CD1c-positive myeloid dendritic cell (primary cell): ENCODE data around the gene BAIAP2L1.
A peak's percentile ranks its signal among the peaks of the same experiment; 100 is the strongest.
"Not testable (repeated sequence)": the region's sequence is repeated elsewhere in the genome, so short reads cannot be mapped to it uniquely, and the experiment has no call there.

ENCODE experiments used
- DNase-seq: peaks from one replicate; pipeline ENCODE4 v3.0.0-alpha.2; 2016; ENCODE audit errors: extremely low spot score

BAIAP2L1 gene, protein sequence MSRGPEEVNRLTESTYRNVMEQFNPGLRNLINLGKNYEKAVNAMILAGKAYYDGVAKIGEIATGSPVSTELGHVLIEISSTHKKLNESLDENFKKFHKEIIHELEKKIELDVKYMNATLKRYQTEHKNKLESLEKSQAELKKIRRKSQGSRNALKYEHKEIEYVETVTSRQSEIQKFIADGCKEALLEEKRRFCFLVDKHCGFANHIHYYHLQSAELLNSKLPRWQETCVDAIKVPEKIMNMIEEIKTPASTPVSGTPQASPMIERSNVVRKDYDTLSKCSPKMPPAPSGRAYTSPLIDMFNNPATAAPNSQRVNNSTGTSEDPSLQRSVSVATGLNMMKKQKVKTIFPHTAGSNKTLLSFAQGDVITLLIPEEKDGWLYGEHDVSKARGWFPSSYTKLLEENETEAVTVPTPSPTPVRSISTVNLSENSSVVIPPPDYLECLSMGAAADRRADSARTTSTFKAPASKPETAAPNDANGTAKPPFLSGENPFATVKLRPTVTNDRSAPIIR

DNA sequence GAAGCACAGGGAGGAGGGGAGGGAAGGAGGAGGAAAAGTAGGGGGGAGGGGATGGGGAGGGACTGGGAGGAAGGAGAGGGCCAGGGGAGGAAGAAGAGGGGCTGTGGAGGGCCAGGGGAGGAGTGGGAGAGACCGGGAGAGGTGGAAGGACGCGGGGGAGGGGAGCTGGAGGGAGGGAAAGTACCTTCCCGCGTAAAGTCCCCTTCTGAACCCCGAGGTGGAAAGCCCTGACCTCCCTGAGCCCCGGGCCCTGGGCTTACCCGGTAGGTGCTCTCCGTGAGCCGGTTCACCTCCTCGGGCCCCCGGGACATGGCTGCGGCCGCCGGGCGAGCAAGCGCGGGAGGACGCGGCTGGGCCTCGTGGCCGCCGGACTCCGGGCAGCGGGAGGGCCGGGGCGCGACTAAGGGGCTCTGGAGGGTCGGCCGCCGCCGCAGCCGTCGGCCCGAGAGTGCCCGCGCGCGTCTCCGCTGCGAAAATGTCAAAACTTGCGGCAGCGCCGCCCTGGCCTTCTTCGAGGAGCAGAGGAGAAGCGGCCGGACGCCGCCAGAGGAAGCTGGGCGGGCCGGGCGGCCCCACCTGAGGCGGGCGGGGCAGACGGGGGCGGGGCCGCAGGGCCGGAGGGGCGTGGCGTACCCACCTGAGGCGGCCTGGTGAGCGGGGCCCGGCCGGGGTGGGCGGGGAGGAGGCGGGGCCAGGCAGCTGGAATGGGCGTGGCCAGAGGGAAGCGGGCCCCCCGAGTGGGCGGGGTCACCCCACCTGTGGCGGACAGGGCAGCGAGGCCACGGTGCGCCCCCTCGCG, at the start of gene BAIAP2L1:
Gene BAIAP2L1, minus strand, starts transcription at position 549 of the 799 bp plus-strand sequence. Its CDS starts 238 bp downstream, at position 311.
- DNase-seq: peak; percentile 23

DNA sequence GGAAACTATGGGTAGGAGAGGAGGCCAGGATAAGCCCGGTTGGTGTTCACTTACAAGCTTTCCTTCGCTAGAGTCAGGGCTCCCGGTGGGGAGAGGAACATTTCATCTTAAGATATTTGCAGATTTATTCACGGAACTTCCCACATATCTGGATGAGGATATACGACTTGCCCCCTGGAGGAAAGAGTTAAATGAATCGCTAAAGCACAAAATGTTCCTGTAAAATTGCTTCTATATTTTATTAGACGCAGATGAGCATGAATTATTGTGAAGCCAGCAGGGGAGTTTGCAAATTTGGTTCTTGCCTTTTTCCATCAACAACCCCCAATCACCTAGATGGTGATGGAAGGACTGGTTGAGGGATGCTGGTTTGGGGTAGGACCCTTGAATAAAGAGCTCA, 47.9 kb upstream of the BAIAP2L1 start:
- no peak for DNase-seq

DNA sequence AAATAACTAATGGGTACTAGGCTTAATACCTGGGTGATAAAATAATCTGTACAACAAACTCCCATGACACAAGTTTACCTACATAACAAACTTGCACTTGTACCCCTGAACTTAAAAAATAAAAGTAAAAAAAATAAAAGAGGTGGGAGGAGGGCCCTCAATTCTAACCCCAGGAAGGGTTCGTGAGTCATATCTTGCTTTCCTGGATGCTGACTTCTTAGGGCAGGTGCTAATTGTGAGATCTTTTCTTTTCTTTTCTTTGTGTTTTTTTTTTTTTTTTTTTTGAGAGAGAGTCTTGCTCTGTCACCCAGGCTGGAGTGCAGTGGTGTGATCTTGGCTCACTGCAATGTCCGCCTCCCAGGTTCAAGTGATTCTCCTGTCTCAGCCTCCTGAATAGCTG, 40.1 kb upstream of the BAIAP2L1 start:
- DNase-seq: not testable (repeated sequence)

DNA sequence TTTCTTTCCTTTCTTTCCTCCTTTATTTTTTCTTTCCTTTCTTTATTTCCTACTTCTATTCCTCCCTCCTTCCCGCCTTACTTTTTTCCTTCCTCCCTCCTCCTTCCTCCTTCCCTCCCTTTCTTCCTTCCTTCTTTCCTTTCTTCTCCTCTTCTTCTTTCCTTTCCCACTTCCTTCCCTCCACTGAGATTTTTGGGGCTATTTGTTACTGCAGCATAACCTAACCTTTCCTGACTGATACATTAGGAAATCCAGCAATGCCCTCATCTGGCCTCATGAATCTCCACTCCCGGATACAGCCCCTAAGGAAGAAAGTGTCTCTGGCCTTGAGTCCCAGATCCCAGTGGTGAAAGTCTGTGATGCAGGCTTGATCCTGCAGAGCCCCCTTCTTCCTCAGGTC, 38.6 kb upstream of the BAIAP2L1 start:
- DNase-seq: no peak

DNA sequence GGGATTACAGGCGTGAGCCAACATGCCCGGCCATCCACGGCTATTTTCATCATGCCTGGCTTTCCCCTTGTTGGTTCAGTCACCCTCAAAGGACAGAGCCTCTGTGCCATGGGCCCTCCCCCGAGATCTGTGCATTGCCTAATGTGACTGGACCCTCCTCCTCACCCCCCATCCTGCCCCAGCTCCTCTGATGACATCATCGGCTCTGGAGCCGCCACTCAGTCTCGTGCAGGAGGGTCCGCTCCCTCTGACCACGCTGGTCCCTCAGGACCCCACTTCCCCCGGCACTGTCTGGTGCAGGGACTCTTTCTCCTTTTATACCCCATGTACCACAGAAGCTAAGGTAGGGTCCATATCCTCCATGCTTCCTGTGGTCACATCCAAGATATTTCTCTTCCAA, 33.2 kb upstream of the BAIAP2L1 start:
- no peak for DNase-seq

DNA sequence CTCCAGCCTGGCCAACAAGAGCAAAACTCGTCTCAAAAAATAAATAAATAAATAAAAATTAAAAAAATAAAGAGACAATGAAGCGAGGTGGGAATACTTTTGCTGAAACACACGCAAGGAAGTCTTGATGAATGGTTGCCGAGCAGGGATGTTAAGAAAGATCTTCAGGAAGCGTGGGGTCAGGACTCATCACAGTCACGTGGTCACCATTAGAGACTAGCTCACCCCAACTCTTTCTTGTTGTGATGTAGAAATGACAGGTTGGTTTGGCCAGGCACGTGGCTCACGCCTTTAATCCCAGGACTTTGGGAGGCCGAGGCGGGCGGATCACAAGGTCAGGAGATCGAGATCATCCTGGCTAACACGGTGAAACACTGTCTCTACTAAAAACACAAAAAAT, 28.9 kb upstream of the BAIAP2L1 start:
- no peak for DNase-seq

DNA sequence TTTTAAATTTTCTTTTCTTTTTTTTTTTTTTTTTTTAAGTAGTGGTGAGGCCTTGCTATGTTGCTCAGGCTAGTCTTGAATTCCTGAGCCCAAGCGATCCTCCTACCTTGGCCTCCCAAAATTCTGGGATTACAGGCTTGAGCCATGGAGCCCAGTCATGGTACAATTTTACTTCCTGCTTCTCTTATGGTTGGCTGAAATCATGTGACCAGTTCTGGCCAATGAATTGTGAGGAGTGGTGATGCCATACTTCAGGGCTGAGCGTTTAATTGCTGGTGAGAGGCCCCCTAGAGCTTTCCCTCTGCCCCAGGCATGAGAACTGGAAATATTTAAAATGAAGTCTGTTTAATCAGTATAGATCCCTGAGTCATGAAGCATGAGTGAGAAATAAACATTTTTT, 22.2 kb upstream of the BAIAP2L1 start:
- DNase-seq: no peak

DNA sequence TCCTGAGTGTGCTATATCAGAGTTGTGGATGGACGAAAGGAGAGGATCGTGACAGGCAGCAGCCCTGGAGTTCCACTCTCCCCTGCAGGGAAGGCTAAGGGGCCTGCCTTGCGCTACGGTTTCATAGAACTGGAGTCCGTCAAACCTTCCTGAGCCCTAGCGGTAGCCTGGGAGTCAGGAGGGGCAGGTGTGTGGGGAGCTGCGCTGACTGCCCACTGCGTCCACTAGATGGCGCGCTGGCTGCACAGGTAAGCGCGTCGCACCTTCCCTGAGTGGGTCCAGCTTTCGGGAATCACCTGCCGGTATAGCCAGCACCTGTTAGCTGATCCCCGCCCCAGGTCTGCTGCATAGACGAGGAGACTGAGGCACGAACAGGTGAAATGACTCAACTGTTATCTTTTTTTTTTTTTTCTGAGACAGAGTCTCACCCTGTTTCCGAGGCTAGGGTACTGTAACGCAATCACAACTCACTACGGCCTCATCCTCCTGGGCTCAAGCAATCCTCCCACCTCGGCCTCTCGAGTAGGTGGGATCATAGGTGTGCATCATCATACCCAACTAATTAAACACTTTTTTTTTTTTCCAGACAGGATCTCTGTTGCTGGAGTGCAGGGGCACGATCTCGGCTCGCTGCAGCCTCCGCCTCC, 20.2 kb upstream of the BAIAP2L1 start:
- peak; percentile 22 for DNase-seq

DNA sequence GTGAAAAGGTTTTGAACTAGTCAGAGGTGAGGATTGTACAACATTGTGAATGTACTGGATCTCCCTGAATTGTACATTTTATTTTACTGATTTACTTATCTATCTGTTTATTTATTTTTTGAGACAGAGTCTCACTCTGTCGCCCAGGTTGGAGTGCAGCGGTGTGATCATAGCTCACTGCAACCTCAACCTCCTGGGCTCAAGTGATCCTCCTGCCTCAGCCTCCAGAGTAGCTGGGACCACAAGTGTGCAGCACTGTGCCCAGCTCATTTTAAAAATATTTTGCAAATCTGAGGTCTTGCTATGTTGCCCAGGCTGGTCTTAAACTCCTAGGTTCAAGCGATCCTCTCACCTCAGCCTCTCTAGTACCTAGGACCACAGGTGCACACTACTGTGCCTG, 19.1 kb upstream of the BAIAP2L1 start:
- DNase-seq: not testable (repeated sequence)

DNA sequence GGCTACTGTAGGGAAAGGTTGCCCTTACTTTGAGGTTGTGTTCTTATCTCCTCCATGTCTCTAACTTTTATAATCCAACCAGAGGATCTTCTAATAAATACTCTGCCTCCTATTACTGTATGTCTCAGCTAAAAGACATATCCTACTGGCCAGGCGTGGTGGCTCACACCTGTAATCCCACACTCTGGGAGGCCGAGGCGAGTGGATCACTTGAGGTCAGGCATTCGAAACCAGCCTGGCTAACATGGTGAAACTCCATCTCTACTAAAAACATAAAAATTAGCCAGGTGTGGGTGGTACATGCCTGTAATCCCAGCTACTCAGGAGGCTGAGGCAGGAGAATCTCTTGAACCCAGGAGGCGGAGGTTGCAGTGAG, 18.4 kb upstream of the BAIAP2L1 start:
- DNase-seq: not testable (repeated sequence)

DNA sequence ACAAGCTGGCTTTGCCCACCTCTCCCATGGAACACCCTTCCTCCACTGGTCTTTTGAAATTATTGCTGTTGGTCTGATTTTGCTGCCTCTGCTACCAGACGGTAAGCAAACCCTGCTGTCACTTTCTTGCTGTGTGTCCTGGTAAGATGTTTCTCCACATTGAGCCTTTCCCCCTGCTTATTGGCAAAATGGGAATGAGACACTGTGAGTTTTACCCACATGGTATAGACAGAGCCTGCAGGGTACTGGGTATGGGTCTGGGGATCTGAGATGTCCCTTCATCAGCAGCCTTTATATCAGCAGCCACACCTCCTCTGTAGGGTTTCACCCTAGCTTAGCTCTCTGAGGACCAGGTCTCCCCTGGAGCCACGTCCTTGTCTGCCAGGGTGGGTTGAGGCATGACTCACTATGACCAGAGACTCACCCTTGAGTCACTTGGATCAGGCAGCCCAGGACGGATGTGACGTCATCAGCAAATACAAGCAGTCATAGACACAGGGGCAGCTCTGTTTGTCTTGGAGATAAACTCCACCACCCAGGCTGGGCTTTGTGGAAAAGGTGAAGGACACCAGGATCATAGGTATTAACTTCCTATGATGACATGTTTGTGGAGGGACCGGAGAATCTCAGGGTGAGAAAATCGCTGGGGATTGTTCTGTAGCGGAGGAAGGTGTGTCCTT, 17.9 kb upstream of the BAIAP2L1 start:
- peak; percentile 32 for DNase-seq

DNA sequence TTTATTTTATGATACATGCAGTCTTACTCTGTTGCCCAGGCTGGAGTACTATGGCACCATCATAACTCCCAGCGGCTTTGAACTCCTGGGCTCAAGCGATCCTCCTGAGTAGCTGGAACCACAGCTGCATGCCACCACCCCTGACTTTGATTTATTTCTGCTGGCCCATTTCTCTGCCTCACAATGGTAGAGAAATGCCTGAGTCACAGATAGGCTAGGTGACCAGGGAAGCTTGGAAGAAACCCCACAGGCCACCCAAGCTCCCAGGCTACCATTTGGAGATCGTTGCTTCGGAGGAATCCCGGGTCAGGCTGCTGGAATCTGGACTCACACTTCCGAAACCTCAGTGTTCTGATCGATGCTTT, 17.4 kb upstream of the BAIAP2L1 start:
- DNase-seq: no peak

DNA sequence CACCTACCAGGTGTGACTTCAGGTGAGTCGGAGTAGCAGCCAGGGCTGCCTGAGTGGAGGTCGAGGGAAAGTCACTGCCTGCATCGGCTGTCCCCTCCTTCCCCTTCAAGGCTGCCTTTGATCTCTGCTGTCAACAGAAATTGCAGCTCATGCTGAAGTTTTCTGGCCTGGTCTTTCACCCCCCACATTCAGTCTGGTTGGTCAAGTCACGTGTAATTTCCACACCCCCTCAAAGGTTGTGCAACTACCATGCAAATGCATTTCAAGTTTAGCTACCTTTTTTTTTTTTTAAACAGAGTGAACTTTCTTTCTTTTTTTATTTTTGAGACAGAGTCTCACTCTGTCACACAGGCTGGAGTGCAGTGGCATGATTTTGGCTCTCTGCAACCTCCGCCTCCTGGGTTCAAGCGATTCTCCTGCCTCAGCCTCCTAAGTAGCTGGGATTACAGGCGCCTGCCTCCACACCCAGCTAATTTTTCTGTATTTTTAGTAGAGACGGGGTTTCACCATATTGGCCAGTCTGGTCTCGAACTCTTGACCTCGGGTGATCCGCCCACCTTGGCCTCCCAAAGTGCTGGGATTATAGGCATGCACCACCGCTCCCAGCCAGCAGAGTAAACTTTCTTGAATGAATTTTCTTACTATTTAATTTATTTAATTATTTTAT, 16.8 kb upstream of the BAIAP2L1 start:
- peak; percentile 20 for DNase-seq

DNA sequence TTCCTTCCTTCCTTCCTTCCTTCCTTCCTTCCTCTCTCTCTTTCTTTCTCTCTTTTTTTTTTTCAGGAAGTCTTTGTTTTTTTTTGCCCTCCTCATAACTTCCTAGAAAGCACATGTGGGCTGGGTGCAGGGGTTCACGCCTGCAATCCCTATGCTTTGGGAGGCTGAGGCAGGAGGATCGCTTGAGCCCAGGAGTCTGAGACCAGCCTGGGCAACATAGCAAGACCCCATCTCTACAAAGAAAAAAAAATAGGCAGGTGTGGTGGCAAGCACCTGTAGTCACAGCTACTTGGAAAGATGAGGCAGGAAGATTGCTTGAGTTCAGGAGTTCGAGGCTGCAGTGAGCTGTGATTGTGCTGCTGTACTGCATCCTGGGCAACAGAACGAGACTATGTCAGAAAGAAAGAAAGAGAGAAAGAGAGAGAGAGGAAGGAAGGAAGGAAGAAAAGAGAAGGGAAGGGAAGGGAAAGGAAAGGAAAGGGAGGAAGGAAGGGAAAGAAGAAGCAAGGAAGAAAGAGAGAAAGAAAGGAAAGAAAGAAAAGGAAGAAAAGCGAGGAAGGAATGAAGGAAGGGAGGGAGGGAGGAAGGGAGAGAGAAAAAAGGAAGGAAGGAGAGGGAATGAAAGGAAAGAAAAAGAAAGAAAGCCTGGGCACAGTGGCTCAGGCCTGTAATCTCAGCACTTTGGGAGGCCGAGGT, 13.5 kb upstream of the BAIAP2L1 start:
- DNase-seq: no peak

DNA sequence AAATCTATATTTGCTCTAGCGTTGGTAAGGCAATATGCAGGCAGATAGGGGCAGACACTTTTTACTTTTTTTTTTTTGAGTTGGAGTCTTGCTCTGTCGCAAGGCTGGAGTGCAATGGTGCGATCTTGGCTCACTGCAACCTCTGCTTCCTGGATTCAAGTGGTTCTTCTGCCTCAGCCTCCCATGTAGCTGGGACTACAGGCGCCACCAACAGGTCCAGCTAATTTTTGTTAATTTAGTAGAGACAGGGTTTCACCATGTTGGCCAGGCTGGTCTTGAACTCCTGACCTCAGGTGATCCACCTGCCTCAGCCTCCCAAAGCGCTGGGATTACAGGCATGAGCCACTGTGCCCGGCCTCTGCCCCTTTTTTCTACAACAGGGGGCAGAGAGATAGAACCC, 12.8 kb upstream of the BAIAP2L1 start:
- DNase-seq: not testable (repeated sequence)

DNA sequence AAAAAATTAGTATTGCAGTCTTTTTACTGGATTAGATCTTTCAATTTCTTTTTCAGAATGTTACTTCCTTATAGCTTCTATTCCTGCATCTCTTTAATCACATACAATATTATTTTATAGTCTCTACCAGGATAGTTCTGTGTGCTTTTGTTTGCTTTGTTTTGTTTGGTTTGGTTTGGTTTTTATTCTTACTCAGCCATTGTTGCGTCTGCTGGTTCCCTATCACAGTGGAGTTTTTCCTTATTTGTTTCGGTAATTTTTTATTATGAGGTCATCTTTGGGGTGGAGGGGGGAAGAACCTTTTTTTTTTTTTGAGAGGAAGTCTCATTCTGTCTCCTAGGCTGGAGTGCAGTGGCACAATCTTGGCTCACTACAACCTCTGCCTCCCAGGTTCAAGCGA, 9.0 kb upstream of the BAIAP2L1 start:
- no peak for DNase-seq

DNA sequence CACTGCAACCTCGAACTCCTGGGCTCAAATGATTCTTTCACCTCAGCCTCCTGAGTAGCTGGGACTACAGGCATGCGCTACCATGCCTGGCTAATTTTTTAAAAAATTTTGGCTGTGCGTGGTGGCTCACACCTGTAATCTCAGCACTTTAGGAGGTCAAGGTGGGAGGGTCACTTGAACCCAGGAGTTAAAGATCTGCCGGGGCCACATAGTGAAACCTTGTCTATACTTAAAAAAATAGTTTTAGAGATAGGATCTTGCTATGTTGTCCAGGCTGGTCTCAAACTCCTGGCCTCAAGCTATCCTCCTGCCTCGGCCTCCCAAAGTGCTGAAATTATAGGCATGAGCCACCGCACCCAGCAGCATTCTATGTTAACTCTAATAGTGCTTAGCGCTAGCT, 7.3 kb upstream of the BAIAP2L1 start:
- not testable (repeated sequence) for DNase-seq

DNA sequence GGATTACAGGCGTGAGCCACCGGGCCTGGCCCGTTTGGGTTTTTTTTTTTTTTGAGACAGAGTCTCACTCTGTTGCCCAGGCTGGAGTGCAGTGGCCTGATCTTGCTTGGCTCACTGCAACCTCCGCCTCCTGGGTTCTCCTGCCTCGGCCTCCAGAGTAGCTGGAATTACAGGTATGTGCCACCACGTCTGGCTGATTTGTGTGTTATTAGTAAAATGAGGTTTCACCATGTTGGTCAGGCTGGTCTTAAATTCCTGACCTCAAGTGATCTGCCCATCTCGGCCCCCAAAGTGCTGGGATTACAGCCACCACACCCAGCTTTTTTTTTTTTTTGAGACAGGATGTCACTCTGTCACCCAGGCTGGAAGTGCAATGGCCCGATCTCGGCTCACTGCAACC, 5.9 kb upstream of the BAIAP2L1 start:
- no peak for DNase-seq

DNA sequence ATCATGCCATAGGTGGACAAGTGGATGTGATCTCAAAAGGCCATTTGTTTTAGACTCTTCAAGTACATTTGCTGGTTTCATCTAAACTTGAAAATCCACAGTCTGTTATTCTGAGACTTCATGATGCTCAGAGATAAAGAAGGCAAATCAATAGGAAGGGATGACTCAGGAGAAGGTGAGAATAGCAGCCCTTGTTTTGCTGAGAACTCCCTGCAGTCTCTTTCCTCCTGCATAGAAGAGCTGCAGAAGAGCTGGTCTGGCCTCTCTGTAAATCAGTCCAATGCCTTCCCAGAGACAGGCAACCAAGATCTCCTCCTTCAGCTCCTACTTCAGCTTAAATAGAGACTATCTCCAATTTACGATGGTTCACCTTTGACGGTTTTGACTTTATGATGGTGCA, 4.0 kb upstream of the BAIAP2L1 start:
- DNase-seq: no peak

DNA sequence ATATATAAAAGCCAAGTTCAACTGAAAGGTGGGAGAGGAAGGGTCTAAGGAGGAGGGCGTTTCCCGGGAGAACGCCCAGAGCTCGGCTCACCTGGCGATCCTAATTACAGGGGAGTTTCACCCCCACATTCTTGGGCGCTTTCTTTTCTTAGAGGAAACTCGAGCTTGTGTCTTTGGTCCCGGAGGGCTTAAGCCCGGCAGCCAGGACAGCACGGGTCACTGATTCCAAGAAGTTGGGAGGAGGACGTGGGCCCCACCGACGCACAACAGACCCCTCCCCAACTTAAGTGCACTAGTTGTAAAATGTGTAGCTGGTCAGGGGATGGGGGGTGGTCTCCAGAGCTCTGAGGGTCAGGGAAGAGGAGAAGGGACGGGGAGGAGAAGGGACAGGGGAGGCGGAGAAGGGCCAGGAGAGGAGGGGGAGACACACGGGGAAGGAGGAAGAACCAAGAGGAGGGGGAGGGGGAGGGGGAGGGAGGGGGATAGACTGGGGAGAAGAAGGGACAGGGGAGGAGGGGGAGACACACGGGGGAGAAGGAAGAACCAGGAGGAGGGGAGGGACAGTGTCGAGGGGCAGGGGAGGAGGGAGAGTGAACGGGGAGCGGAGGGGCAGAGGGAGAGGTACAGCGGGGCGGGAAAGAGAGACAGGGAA, 874 bp downstream of the BAIAP2L1 start:
- no peak for DNase-seq
